ENCODE measurements around the gene KCNJ12.

Gene KCNJ12

GRCh38 chr17:21463779-21464407 is 87.7 kb downstream of the KCNJ12 start:
- in situ Hi-C loops (cut with MboI; ENCODE audit: low sequenced_read_pairs), result no loop called here

- in situ Hi-C loops (cut with MboI; ENCODE audit: low sequenced_read_pairs), result no loop called here
Observed at GRCh38 chr17:21464611-21465021, 88.5 kb downstream of the KCNJ12 start.

- in situ Hi-C loops (cut with MboI; ENCODE audit: low sequenced_read_pairs), result no loop called here
Observed at GRCh38 chr17:21466550-21466949, 90.4 kb downstream of the KCNJ12 start.

- in situ Hi-C loops (cut with MboI; ENCODE audit: low sequenced_read_pairs), result no loop called here
Observed at GRCh38 chr17:21467196-21467595, 91.0 kb downstream of the KCNJ12 start.

DNA sequence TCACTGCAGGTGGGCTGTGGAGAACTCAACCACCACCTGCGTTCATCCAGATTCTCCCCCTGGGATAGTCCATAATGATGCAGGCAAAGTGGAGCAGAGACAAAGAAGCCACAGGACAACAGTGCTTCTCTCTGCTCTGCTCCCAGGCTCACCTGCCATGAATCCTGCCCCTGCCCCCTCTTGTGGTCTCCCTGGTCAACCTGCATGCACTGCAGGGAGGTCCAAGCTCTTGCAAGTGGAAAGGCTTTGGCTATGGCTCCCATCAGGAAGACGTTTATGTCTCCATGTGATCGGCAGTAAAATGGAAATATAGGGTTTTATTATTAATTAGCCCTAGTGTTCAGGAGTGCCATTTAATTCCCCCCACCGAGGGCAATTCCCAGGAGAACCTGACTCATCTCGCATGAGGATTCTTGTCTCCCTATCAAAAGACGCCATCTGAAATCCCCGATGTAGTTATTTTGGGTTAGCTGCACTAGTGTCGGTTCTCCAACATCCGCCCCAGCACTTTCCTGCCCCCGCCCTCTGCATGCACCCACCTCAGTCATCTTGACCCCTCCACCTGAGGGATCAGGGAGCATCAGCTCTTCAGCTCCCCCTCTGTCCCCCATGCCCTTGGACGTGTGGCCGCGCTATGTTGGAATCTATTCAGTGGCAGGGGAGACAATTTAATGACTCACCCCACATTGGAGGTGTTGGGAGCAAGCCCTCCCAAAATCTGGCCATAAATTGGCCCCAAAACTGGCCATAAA is 91.8 kb downstream of the KCNJ12 start:
- in situ Hi-C loops (cut with MboI; ENCODE audit: low sequenced_read_pairs), result no loop called here

All from hTERT RPE-1 (cell line).